Osteocyte (in vitro differentiated cells): ENCODE measurements around the gene TCIRG1. TPM values are rescaled to one million over a fixed set of nuclear protein-coding genes. Genes with fewer than 3 reads are reported as not detected.
A peak's percentile ranks its signal among the peaks of the same experiment; 100 is the strongest.
"Not testable (repeated sequence)": the region's sequence is repeated elsewhere in the genome, so short reads cannot be mapped to it uniquely, and the experiment has no call there.

Experiments
- DNase-seq: peaks from one replicate; pipeline ENCODE4 v3.0.0; 2021; ENCODE audit warnings: mixed read lengths; ENCODE audit not compliant: unreplicated experiment; ENCODE audit errors: extremely low spot score
- H3K27ac Mint-ChIP-seq: one replicate; pipeline ENCODE4 v1.8.0; 2021; ENCODE audit warnings: mild to moderate bottlenecking, mixed read lengths; ENCODE audit not compliant: unreplicated experiment
- H3K27me3 Mint-ChIP-seq: one replicate; pipeline ENCODE4 v1.8.0; 2021; ENCODE audit warnings: mixed read lengths; ENCODE audit not compliant: unreplicated experiment
- H3K36me3 Mint-ChIP-seq: one replicate; pipeline ENCODE4 v1.8.0; 2021; ENCODE audit warnings: mixed read lengths; ENCODE audit not compliant: unreplicated experiment
- H3K4me1 Mint-ChIP-seq: one replicate; pipeline ENCODE4 v1.8.0; 2021; ENCODE audit warnings: mixed read lengths; ENCODE audit not compliant: unreplicated experiment
- H3K4me3 Mint-ChIP-seq: one replicate; pipeline ENCODE4 v1.8.0; 2021; ENCODE audit warnings: mild to moderate bottlenecking, moderate library complexity, mixed read lengths; ENCODE audit not compliant: unreplicated experiment
- H3K9me3 Mint-ChIP-seq: one replicate; pipeline ENCODE4 v1.8.0; 2021; ENCODE audit warnings: mixed read lengths; ENCODE audit not compliant: unreplicated experiment
- CTCF ChIP-seq: fragments of 200-600 bp; sonication (generic); IDR thresholded peaks from 2 replicates; pipeline ENCODE4 v1.5.0; 2021; ENCODE audit warnings: antibody characterized with exemption, mild to moderate bottlenecking, moderate library complexity
- total RNA-seq: library from RNA; stranded (reverse); gene quantifications from 2 replicates; pipeline ENCODE4 v1.2.1, GENCODE V29; 2021

TCIRG1 gene
- total RNA-seq, 1 donor from 2014 or later: 53.0 TPM

GRCh38 chr11:68090706-68091105 is 51.9 kb downstream of the TCIRG1 start:
- no peak for DNase-seq
- H3K4me3 Mint-ChIP-seq: no peak overlapping the region
- H3K36me3 Mint-ChIP-seq: peaks cover 11% of the 10 kb centered on the region
- TF ChIP-seq CTCF: no peak
- H3K4me1 Mint-ChIP-seq: peaks cover 4% of the 10 kb centered on the region
- H3K9me3 Mint-ChIP-seq: no peaks in the 10 kb centered on the region
- no peak overlapping the region for H3K27ac Mint-ChIP-seq
- no peaks in the 10 kb centered on the region for H3K27me3 Mint-ChIP-seq

- Mint-ChIP-seq H3K36me3 (peaks cover 13% of the 10 kb centered on the region), H3K27ac (no peak overlapping the region)
- no peak for TF ChIP-seq CTCF
These were observed 53.6 kb downstream of the TCIRG1 start for GRCh38 chr11:68092411-68092810.

DNA sequence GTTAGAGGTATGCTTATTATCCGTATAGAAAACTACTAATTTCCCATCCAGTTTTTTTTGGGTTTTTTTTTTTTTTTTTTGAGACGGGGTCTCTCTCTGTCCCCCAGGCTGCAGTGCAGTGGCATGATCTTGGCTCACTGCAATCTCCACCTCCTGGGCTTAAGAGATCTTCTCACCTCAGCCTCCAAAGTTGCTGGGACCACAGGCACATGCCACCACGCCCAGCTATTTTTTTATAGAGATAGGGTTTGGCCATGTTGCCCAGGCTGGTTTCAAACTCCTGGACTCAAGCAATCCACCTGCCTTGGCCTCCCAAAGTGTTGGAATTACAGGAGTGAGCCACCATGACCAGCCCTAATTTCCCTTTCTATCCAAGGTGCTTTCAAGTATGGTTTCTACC is 54.1 kb downstream of the TCIRG1 start:
- H3K9me3 Mint-ChIP-seq, H3K27me3 Mint-ChIP-seq, H3K27ac Mint-ChIP-seq, DNase-seq, H3K4me3 Mint-ChIP-seq, H3K4me1 Mint-ChIP-seq: not testable (repeated sequence)
- H3K36me3 Mint-ChIP-seq: peaks cover 13% of the 10 kb centered on the region

More at GRCh38 chr11:68092411-68092810, 53.6 kb downstream of the TCIRG1 start:
- Mint-ChIP-seq H3K4me3 (no peak overlapping the region), H3K27me3 (no peaks in the 10 kb centered on the region), H3K9me3 (no peaks in the 10 kb centered on the region), H3K4me1 (peaks cover 4% of the 10 kb centered on the region)
- DNase-seq: no peak

- Mint-ChIP-seq H3K4me1 (peaks cover 4% of the 10 kb centered on the region), H3K4me3 (no peak overlapping the region), H3K9me3 (no peaks in the 10 kb centered on the region), H3K27me3 (no peaks in the 10 kb centered on the region), H3K36me3 (peaks cover 13% of the 10 kb centered on the region), H3K27ac (no peak overlapping the region)
- TF ChIP-seq CTCF: no peak
- DNase-seq: no peak
These were observed 54.7 kb downstream of the TCIRG1 start for GRCh38 chr11:68093565-68093964.

DNA sequence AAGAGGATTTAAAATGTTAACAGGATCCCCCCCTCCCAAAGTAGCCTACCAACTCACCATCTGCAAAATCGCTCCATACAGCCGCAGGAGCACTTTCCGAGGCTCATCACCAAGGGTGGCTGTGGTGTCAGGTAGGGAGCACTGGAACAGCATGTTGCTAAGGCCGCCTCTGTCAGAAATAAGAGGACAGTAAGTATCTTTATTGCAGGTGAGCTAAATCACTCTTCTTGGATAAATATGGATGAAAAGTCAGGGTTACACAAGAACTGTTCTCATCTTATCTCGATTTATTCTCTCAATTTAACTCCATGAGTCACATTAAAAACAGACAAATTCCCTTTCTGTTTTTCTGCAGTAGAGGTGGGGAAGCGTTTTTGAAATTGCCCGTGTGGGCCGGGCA is 58.1 kb downstream of the TCIRG1 start:
- DNase-seq: no peak
- peaks cover 8% of the 10 kb centered on the region for H3K36me3 Mint-ChIP-seq
- H3K27ac Mint-ChIP-seq: no peak overlapping the region
- no peak for TF ChIP-seq CTCF
- H3K27me3 Mint-ChIP-seq: no peaks in the 10 kb centered on the region
- no peaks in the 10 kb centered on the region for H3K9me3 Mint-ChIP-seq
- no peak overlapping the region for H3K4me3 Mint-ChIP-seq
- peaks cover 17% of the 10 kb centered on the region for H3K4me1 Mint-ChIP-seq

DNA sequence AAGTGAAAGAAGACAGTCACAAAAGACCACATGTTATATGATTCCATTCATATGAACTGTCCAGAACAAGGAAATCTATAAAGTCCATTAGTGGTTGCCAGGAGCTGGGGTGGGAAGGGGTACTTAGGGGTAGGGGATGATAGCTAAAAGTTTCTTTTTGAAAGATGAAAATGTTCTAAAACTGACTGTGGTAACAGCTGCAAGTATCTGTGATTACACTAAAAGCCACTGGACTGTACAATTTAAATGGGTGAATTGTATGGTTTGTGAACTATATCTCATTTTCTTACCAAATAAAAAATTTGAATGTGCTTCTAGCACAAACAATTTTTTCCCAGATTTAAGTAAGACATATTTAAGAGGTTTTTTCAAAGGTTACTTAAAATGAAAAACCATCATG is 60.2 kb downstream of the TCIRG1 start:
- no peaks in the 10 kb centered on the region for H3K9me3 Mint-ChIP-seq
- DNase-seq: no peak
- no peak overlapping the region for H3K4me3 Mint-ChIP-seq
- H3K27ac Mint-ChIP-seq: peak overlapping the region; percentile 27
- H3K27me3 Mint-ChIP-seq: no peaks in the 10 kb centered on the region
- no peak for TF ChIP-seq CTCF
- H3K36me3 Mint-ChIP-seq: peaks cover 11% of the 10 kb centered on the region
- H3K4me1 Mint-ChIP-seq: peaks cover 13% of the 10 kb centered on the region
